ENCODE measurements around the gene SP6. TPM values are rescaled to one million over a fixed set of nuclear protein-coding genes. Genes with fewer than 3 reads are reported as not detected.

SP6 gene
- total RNA-seq, 4 donors from 2014 or later, result 0.30 to 1.3 (median 0.71) TPM

DNA sequence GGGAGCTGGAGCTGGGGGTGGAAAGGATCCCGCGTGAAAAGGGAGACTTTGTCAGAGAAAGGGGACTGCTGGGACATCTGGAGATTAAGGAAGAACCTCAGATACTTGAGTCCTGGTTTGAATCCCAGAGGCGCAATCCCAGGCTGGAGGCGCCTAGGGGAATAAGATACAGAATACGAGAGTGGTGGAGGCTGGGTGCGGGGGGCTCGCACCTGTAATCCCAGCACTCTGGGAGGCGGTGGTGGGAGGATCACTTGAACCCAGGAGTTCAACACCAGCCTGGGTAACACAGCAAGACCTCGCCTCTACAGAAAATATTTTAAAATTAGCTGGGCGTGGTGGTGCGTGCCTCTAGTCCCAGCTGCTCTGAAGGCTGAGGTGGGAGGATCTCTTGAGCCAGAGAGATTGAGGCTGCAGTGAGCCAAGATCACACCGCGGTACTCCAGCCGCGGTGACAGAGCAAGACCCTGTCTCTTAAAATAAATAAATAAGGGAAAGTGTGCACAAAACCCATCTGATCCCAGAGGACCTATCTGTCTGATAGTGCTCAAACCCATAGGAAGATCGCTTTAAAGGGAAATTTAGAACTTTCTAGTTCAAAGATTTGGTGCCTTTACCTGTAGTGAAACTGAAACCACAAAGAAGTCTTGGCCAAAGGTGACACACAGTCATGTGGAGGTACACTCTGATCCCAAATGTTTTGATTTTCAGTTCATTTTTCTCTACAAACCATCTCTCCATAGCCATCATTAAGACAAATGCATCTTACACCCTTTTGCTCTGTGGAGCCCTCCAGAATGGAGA, 9.3 kb downstream of the SP6 start:
- Histone ChIP-seq H3K4me1 (peaks cover 0 to 38% (median 8%) of the 10 kb centered on the region in 4 donors), H3K4me3 (peak overlapping the region in 3 of 4 donors; percentile 68 to 73 (median 71)), H3K9me3 (no peaks in the 10 kb centered on the region), H3K36me3 (peaks cover 0 to 30% (median 0%) of the 10 kb centered on the region in 3 donors), H3K27ac (peak overlapping the region; percentile 42 to 81 (median 66)), H3K27me3 (peaks cover 0 to 19% of the 10 kb centered on the region in 2 donors)
- 59 to 60% methylated on average over 16 of the region's 16 CpGs for WGBS, 2 donors
- TF ChIP-seq EP300 (IDR thresholded peaks at IDR 0.05) (no peak), POLR2A (IDR thresholded peaks at IDR 0.05) (no peak)
- TF ChIP-seq, protein P1, sequence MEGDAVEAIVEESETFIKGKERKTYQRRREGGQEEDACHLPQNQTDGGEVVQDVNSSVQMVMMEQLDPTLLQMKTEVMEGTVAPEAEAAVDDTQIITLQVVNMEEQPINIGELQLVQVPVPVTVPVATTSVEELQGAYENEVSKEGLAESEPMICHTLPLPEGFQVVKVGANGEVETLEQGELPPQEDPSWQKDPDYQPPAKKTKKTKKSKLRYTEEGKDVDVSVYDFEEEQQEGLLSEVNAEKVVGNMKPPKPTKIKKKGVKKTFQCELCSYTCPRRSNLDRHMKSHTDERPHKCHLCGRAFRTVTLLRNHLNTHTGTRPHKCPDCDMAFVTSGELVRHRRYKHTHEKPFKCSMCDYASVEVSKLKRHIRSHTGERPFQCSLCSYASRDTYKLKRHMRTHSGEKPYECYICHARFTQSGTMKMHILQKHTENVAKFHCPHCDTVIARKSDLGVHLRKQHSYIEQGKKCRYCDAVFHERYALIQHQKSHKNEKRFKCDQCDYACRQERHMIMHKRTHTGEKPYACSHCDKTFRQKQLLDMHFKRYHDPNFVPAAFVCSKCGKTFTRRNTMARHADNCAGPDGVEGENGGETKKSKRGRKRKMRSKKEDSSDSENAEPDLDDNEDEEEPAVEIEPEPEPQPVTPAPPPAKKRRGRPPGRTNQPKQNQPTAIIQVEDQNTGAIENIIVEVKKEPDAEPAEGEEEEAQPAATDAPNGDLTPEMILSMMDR (IDR thresholded peaks at IDR 0.05), result peak in 1 of 5 experiments; percentile 5
- DNase-seq (ENCODE audit: low spot score in 2 of 2), result no peak

GRCh38 chr17:47840742-47841487, 10.0 kb downstream of the SP6 start, which contains the start of gene SCRN2:
SCRN2 (minus strand) TSS chr17:47841273; CDS start chr17:47840843, 430 bp downstream.
- peaks cover 0 to 38% (median 0%) of the 10 kb centered on the region in 3 donors for H3K36me3 ChIP-seq
- H3K4me1 ChIP-seq, result peaks cover 0 to 38% (median 7%) of the 10 kb centered on the region in 4 donors
- TF ChIP-seq EP300 (IDR thresholded peaks at IDR 0.05) (peak in 1 of 2 donors; percentile 39), POLR2A (IDR thresholded peaks at IDR 0.05) (peak in 1 of 2 donors; percentile 33)
- TF ChIP-seq, protein P1 (IDR thresholded peaks at IDR 0.05), result peak; percentile 94 to 99 (median 98)
- H3K27me3 ChIP-seq, result peaks cover 0 to 11% of the 10 kb centered on the region in 2 donors
- peak; percentile 82 to 89 for DNase-seq (ENCODE audit: low spot score in 2 of 2)
- peak within 1 kb of the TSS; percentile 56 to 73 (median 70) for H3K4me3 ChIP-seq
- 0 to 1% methylated on average over 39 to 51 of the region's 55 CpGs for WGBS, 2 donors
- peak within 1 kb of the TSS; percentile 42 to 81 (median 66) for H3K27ac ChIP-seq
- H3K9me3 ChIP-seq, result no peaks in the 10 kb centered on the region

GRCh38 chr17:47840001-47840741, 10.8 kb downstream of the SP6 start:
- Histone ChIP-seq H3K27me3 (peaks cover 0 to 4% of the 10 kb centered on the region in 2 donors), H3K4me3 (peak overlapping the region; percentile 56 to 73 (median 70)), H3K9me3 (no peaks in the 10 kb centered on the region), H3K36me3 (peaks cover 0 to 44% (median 0%) of the 10 kb centered on the region in 3 donors), H3K27ac (peak overlapping the region in 3 of 4 donors; percentile 42 to 81 (median 76)), H3K4me1 (peaks cover 0 to 38% (median 7%) of the 10 kb centered on the region in 4 donors)
- peak in 1 of 2 donors; percentile 22 for DNase-seq (ENCODE audit: low spot score in 2 of 2)
- WGBS, 2 donors, result 39 to 69% methylated on average over 12 to 13 of the region's 17 CpGs
- TF ChIP-seq, protein P1 (IDR thresholded peaks at IDR 0.05), result no peak
- no peak for TF ChIP-seq EP300 (IDR thresholded peaks at IDR 0.05)
- TF ChIP-seq POLR2A (IDR thresholded peaks at IDR 0.05), result no peak

DNA sequence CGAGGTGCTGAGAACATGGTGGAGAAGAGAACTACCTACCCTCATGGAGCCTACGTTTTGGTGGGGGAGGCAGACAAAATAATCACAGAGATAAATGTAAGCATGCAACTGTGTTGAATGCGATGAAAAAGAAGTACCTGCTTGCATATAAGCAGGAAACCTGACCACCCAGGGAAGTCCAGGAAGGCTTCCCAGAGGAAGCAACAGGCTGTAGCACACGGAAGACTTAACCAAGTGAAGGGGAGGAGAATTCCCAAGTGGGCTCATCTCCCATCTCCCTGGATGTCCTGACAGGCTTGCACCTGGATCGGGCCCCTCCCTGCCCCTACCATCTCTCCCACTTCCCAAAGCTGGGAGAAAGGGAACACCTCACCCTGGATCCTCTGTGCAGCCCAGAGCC, 11.9 kb downstream of the SP6 start:
- H3K36me3 ChIP-seq, result peaks cover 0 to 46% (median 0%) of the 10 kb centered on the region in 3 donors
- H3K4me3 ChIP-seq, result no peak overlapping the region
- H3K4me1 ChIP-seq, result peaks cover 0 to 38% (median 7%) of the 10 kb centered on the region in 4 donors
- TF ChIP-seq POLR2A (IDR thresholded peaks at IDR 0.05) (no peak), EP300 (IDR thresholded peaks at IDR 0.05) (no peak)
- TF ChIP-seq, protein P1 (IDR thresholded peaks at IDR 0.05), result no peak
- no peak for DNase-seq (ENCODE audit: low spot score in 2 of 2)
- H3K27me3 ChIP-seq, result no peaks in the 10 kb centered on the region
- WGBS, 2 donors, result 89 to 90% methylated on average over 5 of the region's 5 CpGs
- no peaks in the 10 kb centered on the region for H3K9me3 ChIP-seq
- H3K27ac ChIP-seq, result no peak overlapping the region
